Adrenal gland (tissue), 12 donors: Measurements from ENCODE around the gene SYT5. TPM values are rescaled to one million over a fixed set of nuclear protein-coding genes. Genes with fewer than 3 reads are reported as not detected.

Source experiments
- DNase-seq, 7 donors: peaks; one replicate each; pipeline ENCODE4 v3.0.0-alpha.2; 2019 to 2020
- H3K27ac ChIP-seq, 5 donors: fragments of 200-600 bp; sonication (generic) in 4 of 5; 1 replicate in 3 of 5; 2 replicates in 2 of 5; pipeline versions ENCODE4 v1.5.1 to v1.8.0; 2016 to 2020; ENCODE audit warnings: mild to moderate bottlenecking in 1 of 5
- H3K27me3 ChIP-seq: fragments of 200-600 bp; 2 replicates; pipeline ENCODE4 v1.8.0; 2021
- H3K36me3 ChIP-seq, 2 donors: fragments of 200-600 bp; replicated peaks in 1 of 2; 1 replicate in 1 of 2; 2 replicates in 1 of 2; pipeline versions ENCODE4 v1.5.1 to v1.8.0; 2018 to 2022
- H3K4me1 ChIP-seq, 2 donors: fragments of 200-600 bp; replicated peaks in 1 of 2; 1 replicate in 1 of 2; 2 replicates in 1 of 2; pipeline versions ENCODE4 v1.5.1 to v1.8.0; 2018 to 2021
- H3K4me3 ChIP-seq, 4 donors: fragments of 200-600 bp; sonication (generic) in 3 of 4; one replicate each; pipeline ENCODE4 v1.5.1; 2016 to 2018
- H3K9me3 ChIP-seq, 3 donors: fragments of 200-600 bp; sonication (generic) in 1 of 3; replicated peaks in 1 of 3; 1 replicate in 2 of 3; 2 replicates in 1 of 3; pipeline versions ENCODE4 v1.5.1 to v1.8.0; 2016 to 2021
- CTCF ChIP-seq, 6 experiments: fragments of 450-650 bp in 4 of 6; fragments of 200-600 bp in 2 of 6; sonication (generic) in 1 of 6; IDR thresholded peaks; 1 replicate in 5 of 6; 2 replicates in 1 of 6; pipeline versions ENCODE4 v1.5.1 to v1.8.0; 2016 to 2021; ENCODE audit warnings: antibody characterized with exemption in 6 of 6, mild to moderate bottlenecking in 2 of 6, moderate library complexity in 1 of 6
- POLR2A ChIP-seq, 2 donors: fragments of 450-650 bp; IDR thresholded peaks; one replicate each; pipeline ENCODE4 v1.6.1; 2017; ENCODE audit warnings: antibody characterized with exemption in 2 of 2, mild to moderate bottlenecking in 2 of 2, moderate library complexity in 1 of 2
- WGBS, 4 donors: extraction: QIAGEN DNeasy Blood & Tissue Kit in 2 of 4; methylation state at CpG; one replicate each; pipeline versions ENCODE4 v1.1.5 to v1.1.7; 2013 to 2017; 5-methylcytosine and 5-hydroxymethylcytosine counted together
- intact Hi-C, 2 donors: fragments of 100-400 bp; cut with DNase I; formaldehyde crosslinking; loops; one replicate each; pipeline versions ENCODE4 v1.14.1 to v1.15.0; 2022 to 2023
- polyA plus RNA-seq, 3 donors: library from polyadenylated mRNA; stranded (reverse); fragments of 200-250 nt in 2 of 3; fragments of 350-450 nt in 1 of 3; fragmentation: Illumina TruSeq in 1 of 3; extraction: RNeasy Lipid Tissue Mini Kit (QIAGEN cat#74804) in 1 of 3; gene quantifications; one replicate each; pipeline ENCODE4 v1.2.3, GENCODE V29; 2013 to 2014
- total RNA-seq, 9 donors: library from RNA; depleted of rRNA in 4 of 9; stranded (reverse); fragments of >200 nt in 4 of 9; fragments of 120-200 nt in 1 of 9; fragmentation: NEBNext Ultra II Directional in 1 of 9; extraction: Animal tissue kit (Norgen Biotek cat#: 25700) in 1 of 9; gene quantifications; one replicate each; pipeline versions ENCODE4 v1.1.0 to v1.2.4, GENCODE V29; 2013 to 2023
- donor health status: healthy with polysubstance abuse.
- donor health status: Bipolar disorder and iron deficiency.
- donor health status: DM: yes; HTN: yes; CAD: no.
- donor health status: DM: no; HTN: no; CAD: no.
- donor health status: DM: no; HTN: no; CAD: no.
- donor health status: DM: yes; HTN: yes; CAD: no.

SYT5 gene
- total and polyA plus RNA-seq, 12 donors = 0.07 to 52.0 (median 10.6) TPM; not detected in 3

GRCh38 chr19:55149078-55150003 is 30.7 kb downstream of the SYT5 start, which contains the start of gene TNNT1:
TNNT1 (minus strand) TSS chr19:55149206; CDS start chr19:55147157, 2,049 bp downstream.
- H3K27me3 ChIP-seq = peaks cover 17% of the 10 kb centered on the region
- no peaks in the 10 kb centered on the region for H3K4me1 ChIP-seq
- H3K36me3 ChIP-seq = no peaks in the 10 kb centered on the region
- intact Hi-C loops = loop anchor here in 1 of 2 donors (10.0 kb wide), 2 partner anchors 265 to 355 kb away; no protein-coding TSS in a partner anchor
- no peak for DNase-seq
- no peak within 1 kb of the TSS for H3K4me3 ChIP-seq
- TF ChIP-seq POLR2A (IDR thresholded peaks at IDR 0.05) (no peak), CTCF (IDR thresholded peaks at IDR 0.05) (no peak)
- WGBS, 4 donors = 15 to 23% (median 19%) methylated on average over 13 to 18 of the region's 18 CpGs
- no peaks in the 10 kb centered on the region for H3K9me3 ChIP-seq
- H3K27ac ChIP-seq = no peak within 1 kb of the TSS

- intact Hi-C loops = loop anchor here in 1 of 2 donors (10.0 kb wide), 2 partner anchors 267 to 357 kb away; no protein-coding TSS in a partner anchor
- Histone ChIP-seq H3K9me3 (no peaks in the 10 kb centered on the region), H3K27ac (no peak overlapping the region), H3K4me1 (no peaks in the 10 kb centered on the region), H3K4me3 (no peak overlapping the region), H3K36me3 (no peaks in the 10 kb centered on the region), H3K27me3 (peaks cover 28% of the 10 kb centered on the region)
- TF ChIP-seq CTCF (IDR thresholded peaks at IDR 0.05) = no peak
- WGBS, 4 donors = 37 to 50% (median 47%) methylated on average over 3 to 9 of the region's 9 CpGs; no CpG with 5 or more reads in 1 of the 4 donors
- DNase-seq = no peak
Measured at GRCh38 chr19:55147545-55148251, 32.4 kb downstream of the SYT5 start.

- WGBS, 4 donors = 5 to 13% (median 9%) methylated on average over 3 to 26 of the region's 27 CpGs
- intact Hi-C loops = loop anchor here in 1 of 2 donors (10.0 kb wide), 2 partner anchors 268 to 358 kb away; no protein-coding TSS in a partner anchor
- Histone ChIP-seq H3K36me3 (no peaks in the 10 kb centered on the region), H3K4me3 (no peak overlapping the region), H3K27me3 (peaks cover 36% of the 10 kb centered on the region), H3K9me3 (no peaks in the 10 kb centered on the region), H3K27ac (no peak overlapping the region), H3K4me1 (peaks cover 0 to 1% of the 10 kb centered on the region in 2 donors)
- DNase-seq = no peak
- TF ChIP-seq POLR2A (IDR thresholded peaks at IDR 0.05) (no peak), CTCF (IDR thresholded peaks at IDR 0.05) (no peak)
Measured at GRCh38 chr19:55146705-55147273, 33.3 kb downstream of the SYT5 start.
